Endodermal cell (in vitro differentiated cells): ENCODE results near the gene KLHL25. TPM values are rescaled to one million over a fixed set of nuclear protein-coding genes. Genes with fewer than 3 reads are reported as not detected.
A peak's percentile ranks its signal among the peaks of the same experiment; 100 is the strongest.

Experiments
- DNase-seq: peaks from one replicate; pipeline ENCODE4 v3.0.0-alpha.2; 2017
- H3K27ac ChIP-seq: 2 replicates; pipeline ENCODE4 v1.5.1; 2013; ENCODE audit warnings: mild to moderate bottlenecking, low read depth, low read length, moderate library complexity
- H3K27me3 ChIP-seq: 2 replicates; pipeline ENCODE4 v1.6.1; 2013; ENCODE audit warnings: mild to moderate bottlenecking, low read length, moderate library complexity; ENCODE audit not compliant: insufficient read depth, control insufficient read depth, poor library complexity, severe bottlenecking
- H3K36me3 ChIP-seq: 2 replicates; pipeline ENCODE4 v1.7.0; 2013; ENCODE audit warnings: mild to moderate bottlenecking, low read length, moderate library complexity; ENCODE audit not compliant: control insufficient read depth, insufficient read depth
- H3K4me1 ChIP-seq: one replicate; pipeline ENCODE4 v1.7.0; 2013; ENCODE audit warnings: low read length; ENCODE audit not compliant: control insufficient read depth, insufficient read depth
- H3K4me3 ChIP-seq: 2 replicates; pipeline ENCODE4 v1.5.1; 2013; ENCODE audit warnings: mild to moderate bottlenecking, low read length, moderate library complexity
- H3K9ac ChIP-seq: 2 replicates; pipeline ENCODE4 v1.6.1; 2013; ENCODE audit warnings: mild to moderate bottlenecking, low read length, moderate library complexity; ENCODE audit not compliant: poor library complexity, severe bottlenecking; ENCODE audit errors: extremely low read depth
- H3K9me3 ChIP-seq: 2 replicates; pipeline ENCODE4 v1.6.1; 2013; ENCODE audit warnings: mild to moderate bottlenecking, low read length, moderate library complexity; ENCODE audit not compliant: control insufficient read depth
- H3K27ac Mint-ChIP-seq: 2 replicates; pipeline ENCODE4 v1.8.0; 2020; ENCODE audit warnings: mixed read lengths
- H3K27me3 Mint-ChIP-seq: 2 replicates; pipeline ENCODE4 v1.8.0; 2021; ENCODE audit warnings: mild to moderate bottlenecking, mixed read lengths; ENCODE audit not compliant: insufficient read depth
- H3K36me3 Mint-ChIP-seq: 2 replicates; pipeline ENCODE4 v1.8.0; 2020; ENCODE audit warnings: low read depth, mixed read lengths
- H3K4me1 Mint-ChIP-seq: 2 replicates; pipeline ENCODE4 v1.8.0; 2020; ENCODE audit warnings: mixed read lengths
- H3K4me3 Mint-ChIP-seq: 2 replicates; pipeline ENCODE4 v1.8.0; 2020; ENCODE audit warnings: mild to moderate bottlenecking, moderate library complexity, mixed read lengths
- H3K9me3 Mint-ChIP-seq: 2 replicates; pipeline ENCODE4 v1.8.0; 2020; ENCODE audit warnings: mild to moderate bottlenecking, mixed read lengths
- CTCF ChIP-seq: fragments of 200-600 bp; sonication (generic); conservative IDR thresholded peaks from 2 replicates; pipeline ENCODE4 v1.5.0; 2021; ENCODE audit warnings: antibody characterized with exemption, mild to moderate bottlenecking
- WGBS, 2 experiments: methylation state at CpG; one replicate each; pipeline versions ENCODE4 v1.1.5 to v1.1.7; 2013; ENCODE audit warnings: missing lambda C conversion rate in 2 of 2, mixed read lengths in 1 of 2; ENCODE audit not compliant: insufficient coverage in 1 of 2, insufficient read length in 1 of 2; 5-methylcytosine and 5-hydroxymethylcytosine counted together
- total RNA-seq, 2 donors: library from RNA; stranded (reverse); fragmentation: NEBNext Ultra II Directional in 1 of 2; extraction: Animal tissue kit (Norgen Biotek cat#: 25700) in 1 of 2; gene quantifications; 2 replicates in 1 of 2; 3 replicates in 1 of 2; pipeline ENCODE4 v1.2.1, GENCODE V29; 2021

The KLHL25 gene
- total RNA-seq, 2 donors from 2014 or later: 13.3 TPM

GRCh38 chr15:85750319-85751290 lies 44.1 kb downstream of the KLHL25 start:
- no peaks in the 10 kb centered on the region for H3K4me1 ChIP-seq
- H3K36me3 ChIP-seq: peaks cover 51% of the 10 kb centered on the region
- peaks cover 19% of the 10 kb centered on the region for H3K4me1 Mint-ChIP-seq
- H3K9me3 ChIP-seq: no peaks in the 10 kb centered on the region
- H3K27me3 Mint-ChIP-seq: no peaks in the 10 kb centered on the region
- no peak for TF ChIP-seq CTCF
- peaks cover 44% of the 10 kb centered on the region for H3K36me3 Mint-ChIP-seq
- no peak overlapping the region for H3K4me3 Mint-ChIP-seq
- no peak overlapping the region for H3K4me3 ChIP-seq
- WGBS, 2 experiments: 66 to 76% methylated on average over 19 to 27 of the region's 27 CpGs
- H3K27me3 ChIP-seq: no peaks in the 10 kb centered on the region
- peak overlapping the region; percentile 11 for H3K9ac ChIP-seq
- no peaks in the 10 kb centered on the region for H3K9me3 Mint-ChIP-seq
- H3K27ac Mint-ChIP-seq: no peak overlapping the region
- H3K27ac ChIP-seq: peak overlapping the region; percentile 99
- DNase-seq: peak; percentile 72

DNA sequence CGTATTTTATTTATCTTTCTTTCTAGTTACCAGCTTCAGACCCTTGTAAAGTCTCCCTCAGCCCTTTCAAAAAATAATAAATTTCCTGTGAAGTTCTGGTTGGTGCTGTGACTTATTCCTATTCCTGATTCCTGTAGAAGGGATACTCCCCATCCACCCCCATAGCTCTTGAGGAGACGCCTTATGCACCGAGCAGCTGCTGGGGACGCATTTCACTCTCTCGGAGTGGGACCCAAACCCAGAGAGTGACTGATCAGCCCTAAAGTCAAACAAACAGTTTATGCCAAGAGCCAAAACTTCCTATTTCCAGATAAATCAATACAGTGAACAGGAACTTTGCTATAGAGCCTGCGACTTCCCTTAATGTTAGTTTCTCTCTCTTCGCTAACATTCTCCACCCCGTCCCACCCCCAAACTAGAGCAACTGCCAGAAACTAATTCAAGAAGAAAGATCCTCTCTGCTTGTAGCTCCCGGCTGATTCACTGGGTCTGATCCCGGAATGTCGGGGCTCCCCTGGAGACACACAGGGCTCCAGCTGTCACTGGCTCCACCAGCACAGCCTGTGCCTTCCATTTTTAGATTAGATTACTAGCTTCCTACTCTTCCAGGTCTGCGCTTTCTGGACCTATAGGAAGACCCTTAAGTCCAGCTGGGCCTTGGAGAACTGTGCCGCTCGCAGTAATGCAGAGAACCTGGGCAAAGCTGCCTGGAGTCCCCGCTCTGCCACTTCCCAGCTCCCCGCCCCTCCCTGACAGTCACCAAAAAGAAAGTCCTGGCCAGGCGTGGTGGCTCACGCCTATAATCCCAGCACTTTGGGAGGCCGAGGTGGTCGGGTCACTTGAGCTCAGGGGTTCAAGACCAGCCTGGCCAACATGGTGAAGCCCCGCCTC lies 45.2 kb downstream of the KLHL25 start:
- DNase-seq: peak; percentile 54
- H3K4me3 Mint-ChIP-seq: no peak overlapping the region
- Histone ChIP-seq H3K36me3 (peaks cover 62% of the 10 kb centered on the region), H3K27me3 (no peaks in the 10 kb centered on the region), H3K9ac (no peak overlapping the region), H3K4me1 (no peaks in the 10 kb centered on the region), H3K27ac (peak overlapping the region; percentile 99), H3K9me3 (no peaks in the 10 kb centered on the region), H3K4me3 (no peak overlapping the region)
- TF ChIP-seq CTCF: no peak
- peaks cover 19% of the 10 kb centered on the region for H3K4me1 Mint-ChIP-seq
- H3K27ac Mint-ChIP-seq: peak overlapping the region; percentile 49
- H3K27me3 Mint-ChIP-seq: no peaks in the 10 kb centered on the region
- peaks cover 52% of the 10 kb centered on the region for H3K36me3 Mint-ChIP-seq
- no peaks in the 10 kb centered on the region for H3K9me3 Mint-ChIP-seq
- WGBS, 2 experiments: 92 to 93% methylated on average over 18 to 21 of the region's 21 CpGs

DNA sequence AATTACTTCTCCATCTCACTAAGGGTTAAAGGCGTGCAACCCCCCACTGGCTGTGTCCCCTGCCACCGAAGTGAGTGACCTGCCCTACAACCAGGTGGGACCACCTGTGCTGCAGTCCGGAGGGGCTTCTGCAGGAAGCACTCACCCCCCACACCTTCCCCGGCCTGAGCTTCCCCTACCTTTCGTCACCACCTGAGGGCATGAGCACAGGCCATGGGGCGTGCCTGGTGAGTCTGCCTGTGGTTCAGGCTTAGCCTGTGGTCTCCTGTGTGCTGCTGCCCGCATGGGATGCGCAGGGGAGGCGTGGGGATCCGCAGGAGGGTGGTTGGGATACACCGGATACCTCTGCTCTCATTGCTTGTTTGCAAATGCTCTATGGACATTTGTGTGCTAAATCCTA lies 46.0 kb downstream of the KLHL25 start:
- Mint-ChIP-seq H3K27ac (no peak overlapping the region), H3K27me3 (no peaks in the 10 kb centered on the region), H3K36me3 (peaks cover 58% of the 10 kb centered on the region), H3K4me3 (no peak overlapping the region), H3K4me1 (peaks cover 19% of the 10 kb centered on the region), H3K9me3 (no peaks in the 10 kb centered on the region)
- peak; percentile 80 for DNase-seq
- Histone ChIP-seq H3K4me1 (no peaks in the 10 kb centered on the region), H3K27ac (peak overlapping the region; percentile 21), H3K4me3 (no peak overlapping the region), H3K9ac (no peak overlapping the region), H3K36me3 (peaks cover 65% of the 10 kb centered on the region), H3K27me3 (no peaks in the 10 kb centered on the region), H3K9me3 (no peaks in the 10 kb centered on the region)
- 82 to 91% methylated on average over 9 to 11 of the region's 11 CpGs for WGBS, 2 experiments
- TF ChIP-seq CTCF: peak; percentile 58
